Measurements from ENCODE around the gene LCE3D.
A peak's percentile ranks its signal among the peaks of the same experiment; 100 is the strongest.
"Not testable (repeated sequence)": the region's sequence is repeated elsewhere in the genome, so short reads cannot be mapped to it uniquely, and the experiment has no call there.

Gene LCE3D

GRCh38 chr1:152580433-152580832 is at the start of gene LCE3D:
Gene LCE3D, minus strand, starts transcription at chr1:152580516. Its CDS starts 580 bp downstream, at chr1:152579936.
- no peak for DNase-seq

GRCh38 chr1:152626744-152627143 is 46.4 kb upstream of the LCE3D start:
- DNase-seq = no peak

- no peak for DNase-seq
Measured at GRCh38 chr1:152623203-152623844, 43.0 kb upstream of the LCE3D start.

GRCh38 chr1:152622803-152623202 is 42.5 kb upstream of the LCE3D start, which contains the start of gene LCE3A:
Gene LCE3A, minus strand, starts transcription at chr1:152623103. Its CDS starts 0 bp downstream, at chr1:152623103.
- DNase-seq = no peak

- no peak for DNase-seq
Measured at GRCh38 chr1:152621993-152622392, 41.7 kb upstream of the LCE3D start.

- no peak for DNase-seq
Measured at GRCh38 chr1:152613511-152613910, 33.2 kb upstream of the LCE3D start, which contains the start of gene LCE3B. Gene LCE3B, plus strand, starts transcription at chr1:152613811. Its CDS starts 0 bp downstream, at chr1:152613811.

GRCh38 chr1:152599934-152600333 is 19.6 kb upstream of the LCE3D start, which contains the start of gene LCE3C:
Gene LCE3C, plus strand, starts transcription at chr1:152600234. Its CDS starts 498 bp downstream, at chr1:152600732.
- no peak for DNase-seq

GRCh38 chr1:152596986-152597385 is 16.7 kb upstream of the LCE3D start:
- DNase-seq = no peak

GRCh38 chr1:152585586-152585985 is 5.3 kb upstream of the LCE3D start:
- no peak for DNase-seq

- no peak for DNase-seq
Measured at GRCh38 chr1:152582647-152583046, 2.3 kb upstream of the LCE3D start.

GRCh38 chr1:152579526-152579925 is 790 bp downstream of the LCE3D start:
- not testable (repeated sequence) for DNase-seq

- no peak for DNase-seq
Measured at GRCh38 chr1:152577168-152577567, 3.1 kb downstream of the LCE3D start.

- no peak for DNase-seq
Measured at GRCh38 chr1:152566681-152567080, 13.6 kb downstream of the LCE3D start, which contains the start of gene LCE3E. Gene LCE3E, minus strand, starts transcription at chr1:152566780. Its CDS starts 572 bp downstream, at chr1:152566208.

GRCh38 chr1:152565535-152566215 is 14.6 kb downstream of the LCE3D start:
- no peak for DNase-seq

GRCh38 chr1:152565115-152565514 is 15.2 kb downstream of the LCE3D start:
- DNase-seq = no peak

GRCh38 chr1:152548358-152548757 is 32.0 kb downstream of the LCE3D start:
- not testable (repeated sequence) for DNase-seq

- peak; percentile 6 for DNase-seq
Measured at GRCh38 chr1:152546704-152547103, 33.6 kb downstream of the LCE3D start.

- no peak for DNase-seq
Measured at GRCh38 chr1:152543820-152544219, 36.5 kb downstream of the LCE3D start.

- no peak for DNase-seq
Measured at GRCh38 chr1:152539901-152540300, 40.4 kb downstream of the LCE3D start.

GRCh38 chr1:152537496-152537895 is 42.8 kb downstream of the LCE3D start:
- no peak for DNase-seq

- DNase-seq = no peak
Measured at GRCh38 chr1:152535774-152536173, 44.5 kb downstream of the LCE3D start.

GRCh38 chr1:152533327-152533938 is 46.9 kb downstream of the LCE3D start:
- peak; percentile 31 for DNase-seq
